Sigmoid colon (tissue), 7 donors: ENCODE measurements around the gene MACROD2. TPM values are rescaled to one million over a fixed set of nuclear protein-coding genes. Genes with fewer than 3 reads are reported as not detected.

Experiments used
- DNase-seq: peaks from one replicate; pipeline ENCODE4 v3.0.0-alpha.2; 2019
- H3K27ac ChIP-seq, 4 donors: fragments of 200-600 bp; sonication (generic); one replicate each; pipeline ENCODE4 v1.5.1; 2016 to 2019; ENCODE audit warnings: mild to moderate bottlenecking in 1 of 4
- H3K27me3 ChIP-seq, 3 donors: fragments of 200-600 bp; sonication (generic); one replicate each; pipeline ENCODE4 v1.5.1; 2019; ENCODE audit warnings: mild to moderate bottlenecking in 1 of 3
- H3K36me3 ChIP-seq, 4 donors: fragments of 200-600 bp; sonication (generic); one replicate each; pipeline ENCODE4 v1.5.1; 2016 to 2019
- H3K4me1 ChIP-seq, 4 donors: fragments of 200-600 bp; sonication (generic); one replicate each; pipeline ENCODE4 v1.5.1; 2017 to 2019
- H3K4me3 ChIP-seq, 4 donors: fragments of 200-600 bp; sonication (generic); one replicate each; pipeline ENCODE4 v1.5.1; 2017 to 2019; ENCODE audit warnings: mild to moderate bottlenecking in 2 of 4, moderate library complexity in 1 of 4
- H3K9me3 ChIP-seq, 4 donors: fragments of 200-600 bp in 3 of 4; sonication (generic) in 3 of 4; one replicate each; pipeline versions ENCODE4 v1.5.1 to v1.6.1; 2013 to 2019
- CTCF ChIP-seq, 4 experiments: fragments of 450-650 bp in 3 of 4; fragments of 200-600 bp in 1 of 4; IDR thresholded peaks; one replicate each; pipeline ENCODE4 v1.5.1; 2016 to 2019; ENCODE audit warnings: antibody characterized with exemption in 4 of 4, mild to moderate bottlenecking in 3 of 4, moderate library complexity in 2 of 4
- EP300 ChIP-seq, 4 donors: sonication (generic); formaldehyde crosslinking; IDR thresholded peaks; one replicate each; pipeline ENCODE4 v1.6.1; 2017; ENCODE audit warnings: antibody characterized with exemption in 4 of 4
- POLR2A ChIP-seq, 2 donors: fragments of 450-650 bp; IDR thresholded peaks; one replicate each; pipeline ENCODE4 v1.6.1; 2016; ENCODE audit warnings: antibody characterized with exemption in 2 of 2, mild to moderate bottlenecking in 2 of 2, moderate library complexity in 2 of 2
- POLR2AphosphoS5 ChIP-seq, 4 donors: sonication (generic); formaldehyde crosslinking; IDR thresholded peaks; one replicate each; pipeline ENCODE4 v1.6.1; 2017; ENCODE audit warnings: antibody characterized with exemption in 4 of 4
- WGBS, 2 donors: extraction: QIAGEN DNeasy Blood & Tissue Kit; methylation state at CpG; one replicate each; pipeline ENCODE4 v1.1.7; 2013; 5-methylcytosine and 5-hydroxymethylcytosine counted together
- intact Hi-C: fragments of 100-400 bp; cut with DNase I; formaldehyde crosslinking; loops from one replicate; pipeline ENCODE4 v1.15.1; 2023
- polyA plus RNA-seq, 3 donors: library from polyadenylated mRNA; stranded (reverse); fragments of 200-250 nt; gene quantifications; one replicate each; pipeline ENCODE4 v1.2.3, GENCODE V29; 2013
- total RNA-seq, 4 donors: library from RNA; depleted of rRNA; stranded (reverse); fragments of >200 nt; gene quantifications; one replicate each; pipeline ENCODE4 v1.1.0, GENCODE V29; 2016
- donor health status: healthy with polysubstance abuse.
- donor health status: Bipolar disorder and iron deficiency.
- donor health status: healthy.

The MACROD2 gene
- total and polyA plus RNA-seq, 7 donors = 1.2 to 22.4 (median 5.8) TPM

DNA sequence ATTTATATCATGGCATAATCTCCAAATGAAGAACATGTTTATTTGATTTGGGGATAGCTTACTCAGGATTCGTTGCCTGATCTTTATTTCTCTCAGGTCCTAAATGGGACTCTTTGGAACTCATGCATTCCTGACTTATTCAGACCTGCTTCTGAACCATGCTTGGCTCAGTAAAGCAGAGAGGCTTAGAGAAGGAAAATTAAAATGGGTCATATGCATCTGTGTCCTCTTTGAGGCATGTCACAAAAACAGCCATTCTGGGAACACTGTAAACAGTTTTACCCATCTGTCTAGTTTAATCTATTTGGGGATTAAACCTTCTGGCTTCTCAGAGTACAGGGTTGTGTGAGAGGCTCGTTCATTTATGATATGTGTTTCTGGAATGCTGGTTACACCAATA is 1560.6 kb downstream of the MACROD2 start:
- DNase-seq = no peak
- Histone ChIP-seq H3K27ac (peak overlapping the region in 2 of 4 donors; percentile 17 to 22), H3K9me3 (peaks cover 0 to 4% (median 2%) of the 10 kb centered on the region in 4 donors), H3K36me3 (no peaks in the 10 kb centered on the region), H3K4me1 (peaks cover 0 to 25% (median 13%) of the 10 kb centered on the region in 4 donors), H3K4me3 (no peak overlapping the region), H3K27me3 (no peaks in the 10 kb centered on the region)
- intact Hi-C loops = no loop called here
- no peak for TF ChIP-seq POLR2AphosphoS5 (IDR thresholded peaks at IDR 0.05)
- 15 to 41% methylated on average over 2 of the region's 2 CpGs for WGBS, 2 donors

- Histone ChIP-seq H3K4me1 (peaks cover 0 to 35% (median 22%) of the 10 kb centered on the region in 4 donors), H3K4me3 (no peak overlapping the region), H3K27ac (no peak overlapping the region), H3K9me3 (peaks cover 0 to 4% (median 2%) of the 10 kb centered on the region in 4 donors), H3K36me3 (no peaks in the 10 kb centered on the region), H3K27me3 (no peaks in the 10 kb centered on the region)
- WGBS, 2 donors = 40 to 78% methylated on average over 1 of the region's 1 CpG
- DNase-seq = no peak
- intact Hi-C loops = no loop called here
- TF ChIP-seq CTCF (IDR thresholded peaks at IDR 0.05) (no peak), POLR2AphosphoS5 (IDR thresholded peaks at IDR 0.05) (no peak), POLR2A (IDR thresholded peaks at IDR 0.05) (no peak), EP300 (IDR thresholded peaks at IDR 0.05) (no peak)
These were observed 1561.6 kb downstream of the MACROD2 start for GRCh38 chr20:15556869-15557268.

- DNase-seq = no peak
These were observed 1565.8 kb downstream of the MACROD2 start for GRCh38 chr20:15561070-15561569.

GRCh38 chr20:15561707-15562404 is 1566.5 kb downstream of the MACROD2 start:
- Histone ChIP-seq H3K4me3 (no peak overlapping the region), H3K27me3 (no peaks in the 10 kb centered on the region), H3K27ac (peak overlapping the region in 3 of 4 donors; percentile 60 to 72 (median 71)), H3K36me3 (no peaks in the 10 kb centered on the region), H3K9me3 (no peaks in the 10 kb centered on the region), H3K4me1 (peaks cover 0 to 43% (median 25%) of the 10 kb centered on the region in 4 donors)
- intact Hi-C loops = no loop called here
- TF ChIP-seq POLR2A (IDR thresholded peaks at IDR 0.05) = no peak
- TF ChIP-seq EP300 (IDR thresholded peaks at IDR 0.05) = peak in 1 of 4 donors; percentile 6
- no peak for TF ChIP-seq CTCF (IDR thresholded peaks at IDR 0.05)
- TF ChIP-seq POLR2AphosphoS5 (IDR thresholded peaks at IDR 0.05) = peak; percentile 68 to 86 (median 79)
- no peak for DNase-seq
- WGBS, 2 donors = 78 to 90% methylated on average over 5 of the region's 5 CpGs

More at GRCh38 chr20:15561070-15561569, 1565.8 kb downstream of the MACROD2 start:
- TF ChIP-seq EP300 (IDR thresholded peaks at IDR 0.05) (no peak), POLR2AphosphoS5 (IDR thresholded peaks at IDR 0.05) (no peak), POLR2A (IDR thresholded peaks at IDR 0.05) (no peak), CTCF (IDR thresholded peaks at IDR 0.05) (no peak)
- Histone ChIP-seq H3K4me3 (no peak overlapping the region), H3K27me3 (no peaks in the 10 kb centered on the region), H3K9me3 (no peaks in the 10 kb centered on the region), H3K4me1 (peaks cover 0 to 49% (median 26%) of the 10 kb centered on the region in 4 donors), H3K27ac (peak overlapping the region in 3 of 4 donors; percentile 60 to 72 (median 71)), H3K36me3 (no peaks in the 10 kb centered on the region)
- intact Hi-C loops = no loop called here
- 91 to 93% methylated on average over 3 of the region's 3 CpGs for WGBS, 2 donors

DNA sequence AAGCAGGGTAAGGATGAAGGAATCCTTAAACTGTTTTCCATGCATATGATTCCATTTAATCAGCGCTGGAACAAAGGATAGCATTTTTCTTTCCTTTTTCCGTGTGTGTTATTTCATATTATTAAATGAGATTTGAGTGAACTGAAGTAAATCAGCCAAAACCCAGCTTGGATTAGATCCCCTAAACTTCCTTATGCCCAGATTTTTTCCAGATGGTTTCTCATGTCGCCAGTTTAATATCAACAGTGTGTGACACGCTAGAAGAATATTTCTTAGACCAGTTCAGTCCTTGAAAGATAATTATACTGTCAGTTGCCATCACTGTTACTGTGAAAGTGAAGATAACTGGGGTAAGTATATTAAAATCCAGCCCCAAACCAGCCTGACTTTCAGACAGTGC is 1568.5 kb downstream of the MACROD2 start:
- H3K4me1 ChIP-seq = peaks cover 0 to 40% (median 25%) of the 10 kb centered on the region in 4 donors
- no peaks in the 10 kb centered on the region for H3K9me3 ChIP-seq
- TF ChIP-seq EP300 (IDR thresholded peaks at IDR 0.05) (no peak), CTCF (IDR thresholded peaks at IDR 0.05) (no peak), POLR2AphosphoS5 (IDR thresholded peaks at IDR 0.05) (no peak), POLR2A (IDR thresholded peaks at IDR 0.05) (no peak)
- 76 to 87% methylated on average over 4 of the region's 4 CpGs for WGBS, 2 donors
- no peak for DNase-seq
- no peaks in the 10 kb centered on the region for H3K27me3 ChIP-seq
- H3K27ac ChIP-seq = no peak overlapping the region
- no peaks in the 10 kb centered on the region for H3K36me3 ChIP-seq
- no peak overlapping the region for H3K4me3 ChIP-seq
- intact Hi-C loops = no loop called here
